OCI-LY3 (cell line): ENCODE measurements around the gene TACC3.

ENCODE experiments used
- CTCF ChIP-seq: fragments of 200-600, 300-600 bp; sonication (generic); IDR thresholded peaks from 2 replicates; pipeline ENCODE4 v1.5.1; 2014; ENCODE audit warnings: antibody characterized with exemption, low read length, low read depth
- EZH2phosphoT487 ChIP-seq: fragments of 200-600 bp; shearing (Covaris generic); IDR thresholded peaks from 2 replicates; pipeline ENCODE4 v1.6.1; 2018; ENCODE audit warnings: antibody characterized with exemption, mixed run types, low read depth

GRCh38 chr4:1746919-1747602 lies 25.7 kb downstream of the TACC3 start:
- TF ChIP-seq CTCF (no peak), EZH2phosphoT487 (no peak)
